Mucosa of gallbladder (tissue), 1 donor: Measurements from ENCODE around the gene SLC6A6. TPM values are rescaled to one million over a fixed set of nuclear protein-coding genes. Genes with fewer than 3 reads are reported as not detected.

ENCODE experiments used
- DNase-seq: peaks from one replicate; pipeline ENCODE4 v3.0.0-alpha.2; 2020; ENCODE audit warnings: low spot score
- total RNA-seq: library from RNA; stranded (reverse); gene quantifications from one replicate; pipeline ENCODE4 v1.2.1, GENCODE V29; 2021
- donor health status: DM: no; HTN: no; CAD: no.

SLC6A6 gene
- total RNA-seq, 1 donor from 2014 or later: 63.2 TPM

GRCh38 chr3:14418296-14419250 is 16.2 kb downstream of the SLC6A6 start:
- peak; percentile 68 for DNase-seq

DNA sequence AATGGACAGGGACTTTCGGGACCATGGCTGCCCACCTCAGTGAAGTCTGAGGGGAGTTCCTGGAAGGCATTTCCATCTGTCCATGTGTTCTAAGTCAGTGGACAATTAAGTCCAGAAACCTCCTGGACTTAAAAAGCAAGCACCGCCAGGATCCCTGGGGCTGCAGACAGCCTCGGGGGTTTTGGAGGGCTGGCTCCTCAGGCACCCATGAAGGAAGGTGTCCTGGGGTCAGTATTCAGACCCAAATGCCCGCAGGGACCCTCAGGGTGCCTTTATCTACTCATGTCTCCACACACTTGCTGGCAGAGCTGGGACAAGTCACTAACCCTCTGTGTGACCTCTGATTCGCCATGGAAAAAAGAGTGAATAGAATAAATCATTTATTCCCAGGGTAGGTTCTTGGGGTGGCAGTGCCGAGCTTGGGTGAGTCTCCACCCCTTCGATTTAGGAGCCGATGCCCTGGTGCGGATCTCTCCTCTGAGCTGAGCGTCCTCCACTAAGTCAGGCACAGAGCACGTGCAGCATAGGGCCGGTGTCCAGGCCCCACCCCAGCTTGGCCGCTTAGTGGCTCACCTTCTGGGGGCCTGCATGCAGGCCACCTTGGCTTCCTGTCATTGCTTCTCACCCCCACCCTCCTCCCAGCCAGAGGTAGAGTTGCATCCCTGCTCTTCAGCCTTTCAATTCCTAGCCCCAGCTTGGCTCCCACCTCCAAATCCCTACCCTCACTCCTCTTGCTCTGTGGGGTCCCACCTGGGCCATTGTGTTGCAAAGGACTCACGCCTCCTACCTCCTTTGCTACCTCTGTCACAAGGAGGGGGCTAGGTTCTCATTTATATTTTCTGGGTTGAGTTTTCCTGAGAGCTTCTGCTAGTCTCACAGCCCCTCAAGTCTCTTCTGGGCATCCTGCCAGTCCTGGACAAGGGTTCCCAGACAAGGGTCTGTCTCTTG is 19.9 kb downstream of the SLC6A6 start:
- no peak for DNase-seq

DNA sequence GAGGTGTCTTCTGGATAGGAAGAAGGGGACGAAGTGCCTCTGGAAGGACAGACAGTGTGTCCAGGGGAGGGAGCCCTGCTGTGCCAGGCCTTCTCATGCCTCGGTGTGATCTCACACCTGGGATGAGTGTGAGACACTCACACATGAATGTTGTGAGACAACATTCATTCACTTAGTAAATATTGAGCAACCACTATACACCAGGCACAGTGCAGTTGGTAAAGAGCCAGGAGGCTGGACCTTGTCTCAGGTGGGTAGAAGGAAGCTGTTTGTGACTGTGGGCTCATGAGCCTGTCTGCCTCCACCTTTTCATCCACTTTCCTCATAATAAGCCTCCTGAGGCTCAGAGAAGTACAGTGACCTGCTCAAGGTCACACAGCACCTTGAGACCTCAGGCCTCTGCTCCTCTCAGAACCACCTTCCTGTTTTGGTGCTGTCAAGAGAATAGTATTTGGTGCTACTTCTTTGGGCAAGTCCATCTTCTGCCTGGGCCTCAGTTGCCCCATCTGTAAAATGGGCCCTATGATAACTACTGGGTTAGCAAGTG is 20.9 kb downstream of the SLC6A6 start:
- peak; percentile 83 for DNase-seq

GRCh38 chr3:14423963-14424362 is 21.6 kb downstream of the SLC6A6 start:
- DNase-seq: no peak

- no peak for DNase-seq
Measured at GRCh38 chr3:14424711-14425580, 22.5 kb downstream of the SLC6A6 start.

- DNase-seq: peak; percentile 47
Measured at GRCh38 chr3:14425581-14426304, 23.3 kb downstream of the SLC6A6 start.

DNA sequence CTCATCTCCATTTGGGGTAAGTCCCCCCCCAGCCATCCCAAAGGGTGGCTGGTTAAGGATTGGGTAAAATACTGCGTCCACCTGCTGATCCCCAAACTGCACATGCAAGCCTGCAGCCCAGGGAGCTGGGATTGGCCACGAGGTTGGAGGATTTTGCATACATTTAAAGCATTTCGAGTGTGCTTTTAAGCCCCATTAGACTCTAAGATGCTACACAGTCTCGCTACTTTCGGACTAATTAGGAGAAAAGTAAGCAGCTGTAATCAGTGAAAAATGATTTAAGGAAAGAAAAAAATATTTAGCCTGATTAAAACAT is 23.9 kb downstream of the SLC6A6 start:
- no peak for DNase-seq

GRCh38 chr3:14428087-14429033 is 26.0 kb downstream of the SLC6A6 start:
- DNase-seq: peak; percentile 61

DNA sequence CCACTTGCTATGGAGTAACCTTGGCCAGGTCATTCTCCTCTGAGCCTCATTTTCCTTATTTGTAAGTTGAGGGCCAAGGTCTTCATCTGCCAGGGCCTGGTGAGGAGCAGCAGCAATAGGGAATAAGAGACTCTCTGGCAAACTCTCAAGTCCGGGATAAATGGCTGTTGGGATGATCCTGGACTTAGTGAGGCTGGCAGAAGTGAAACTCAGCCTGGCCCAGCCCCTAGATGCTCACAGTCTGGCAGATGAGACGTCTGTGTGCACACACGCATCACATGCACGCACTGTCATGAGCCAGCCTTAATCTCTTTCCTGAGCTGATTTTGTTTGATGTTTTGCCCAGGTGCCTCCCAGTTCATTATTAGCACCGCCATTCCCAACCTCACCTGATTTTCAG is 26.8 kb downstream of the SLC6A6 start:
- no peak for DNase-seq

DNA sequence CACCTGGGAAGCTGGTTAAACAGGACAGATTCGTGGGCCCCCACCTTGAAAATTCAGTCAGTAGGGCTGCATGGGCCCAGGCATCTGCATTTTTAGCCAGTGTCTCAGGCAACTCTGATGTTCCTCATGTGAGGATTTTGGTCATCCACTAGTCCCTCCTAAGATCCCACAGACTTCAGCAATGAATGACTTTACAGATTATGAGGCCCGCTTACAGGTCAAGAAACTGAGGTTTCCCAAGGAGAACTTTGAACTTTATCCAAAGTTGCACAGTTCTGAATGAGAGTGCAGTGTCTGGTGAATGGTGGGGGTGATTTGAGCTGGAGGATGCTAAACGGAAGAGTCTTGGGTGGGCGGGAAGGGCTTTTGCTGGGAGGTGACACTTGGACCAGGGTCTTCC is 27.2 kb downstream of the SLC6A6 start:
- DNase-seq: no peak

DNA sequence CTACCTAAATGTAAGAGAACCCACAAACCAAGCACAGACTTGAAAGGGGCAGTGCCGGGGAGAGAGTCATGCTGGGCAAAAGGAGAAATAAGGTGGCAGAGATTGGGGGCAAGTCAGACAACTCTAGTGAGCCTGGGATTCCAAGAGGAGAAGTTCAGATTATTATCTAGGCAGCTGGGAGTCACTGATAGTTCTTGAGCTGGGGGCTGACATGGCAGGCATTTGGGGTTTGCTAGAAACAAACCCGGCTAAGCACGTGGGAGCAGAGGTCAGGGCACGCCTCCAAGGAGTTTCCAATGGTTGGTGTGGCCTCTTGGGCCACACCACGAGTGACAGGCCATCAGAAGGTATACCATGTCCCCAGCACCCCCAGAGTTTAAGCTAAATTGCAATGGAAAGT is 27.6 kb downstream of the SLC6A6 start:
- no peak for DNase-seq

GRCh38 chr3:14430706-14431451 is 28.5 kb downstream of the SLC6A6 start:
- DNase-seq: no peak

- no peak for DNase-seq
Measured at GRCh38 chr3:14431452-14431916, 29.1 kb downstream of the SLC6A6 start.

DNA sequence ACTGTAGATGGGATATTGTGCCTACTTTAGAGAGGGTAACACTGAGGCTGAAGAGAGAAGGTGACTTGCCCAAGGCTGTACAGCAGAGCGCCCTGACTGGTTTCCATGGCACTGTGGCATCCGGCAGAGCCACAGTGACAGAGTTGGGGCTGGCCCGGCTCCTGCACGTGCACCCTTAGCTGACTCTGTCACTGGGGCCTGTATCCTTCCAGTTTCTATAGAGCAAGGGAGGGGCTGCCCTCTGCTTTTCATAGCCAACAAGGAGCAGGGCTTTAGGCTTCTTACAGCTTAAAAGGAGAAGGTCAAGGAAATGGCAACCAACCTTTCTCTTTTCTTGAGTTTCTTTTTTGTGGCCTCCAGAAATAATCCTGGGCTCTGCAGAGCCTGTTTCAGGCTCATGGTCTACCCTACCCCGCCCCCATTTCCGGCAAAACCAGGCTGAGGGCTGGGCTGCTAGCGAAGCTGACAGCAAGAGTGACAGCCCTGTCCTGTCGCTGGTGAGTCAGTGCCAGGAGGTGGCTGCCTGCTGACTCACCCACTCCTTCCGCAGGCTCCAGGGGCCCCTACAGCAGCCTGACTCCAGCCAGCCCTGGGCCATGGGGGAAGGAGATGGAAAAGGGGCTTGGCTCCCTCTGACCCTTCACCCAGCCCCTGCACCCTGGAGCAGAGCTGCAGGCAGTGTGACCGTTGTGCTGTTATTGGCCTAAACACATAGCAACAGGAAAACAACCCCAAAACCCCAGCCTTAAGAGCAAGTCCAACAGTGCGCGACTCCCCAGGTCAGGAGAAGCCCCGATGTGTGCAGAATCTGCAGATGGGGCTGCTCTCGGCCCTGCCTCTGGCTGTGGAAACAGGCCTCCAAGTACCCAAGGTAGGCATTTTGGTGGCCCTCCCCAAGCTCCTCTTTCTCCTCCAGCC is 29.8 kb downstream of the SLC6A6 start:
- DNase-seq: peak; percentile 92

DNA sequence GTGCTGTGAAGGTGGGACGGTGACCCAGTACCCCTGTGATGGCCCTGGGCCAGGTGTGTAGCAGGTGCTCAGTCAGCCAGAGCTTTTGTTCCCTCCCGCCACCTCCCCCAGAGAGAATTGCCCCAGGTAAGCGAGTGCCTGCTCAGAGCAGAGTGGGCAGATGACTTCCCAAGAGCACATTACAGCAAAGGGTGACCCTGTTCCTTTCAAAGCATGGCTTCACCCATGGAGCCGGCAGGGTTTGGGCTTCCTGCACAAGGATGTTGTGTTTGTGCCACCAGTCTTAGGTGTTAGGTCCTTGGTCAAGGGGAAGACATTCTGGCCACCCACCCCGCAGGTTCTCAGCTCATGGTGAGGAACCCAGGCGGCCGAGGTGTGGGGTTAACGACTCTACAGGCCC is 30.7 kb downstream of the SLC6A6 start:
- DNase-seq: no peak

- DNase-seq: no peak
Measured at GRCh38 chr3:14434126-14434497, 31.7 kb downstream of the SLC6A6 start.

DNA sequence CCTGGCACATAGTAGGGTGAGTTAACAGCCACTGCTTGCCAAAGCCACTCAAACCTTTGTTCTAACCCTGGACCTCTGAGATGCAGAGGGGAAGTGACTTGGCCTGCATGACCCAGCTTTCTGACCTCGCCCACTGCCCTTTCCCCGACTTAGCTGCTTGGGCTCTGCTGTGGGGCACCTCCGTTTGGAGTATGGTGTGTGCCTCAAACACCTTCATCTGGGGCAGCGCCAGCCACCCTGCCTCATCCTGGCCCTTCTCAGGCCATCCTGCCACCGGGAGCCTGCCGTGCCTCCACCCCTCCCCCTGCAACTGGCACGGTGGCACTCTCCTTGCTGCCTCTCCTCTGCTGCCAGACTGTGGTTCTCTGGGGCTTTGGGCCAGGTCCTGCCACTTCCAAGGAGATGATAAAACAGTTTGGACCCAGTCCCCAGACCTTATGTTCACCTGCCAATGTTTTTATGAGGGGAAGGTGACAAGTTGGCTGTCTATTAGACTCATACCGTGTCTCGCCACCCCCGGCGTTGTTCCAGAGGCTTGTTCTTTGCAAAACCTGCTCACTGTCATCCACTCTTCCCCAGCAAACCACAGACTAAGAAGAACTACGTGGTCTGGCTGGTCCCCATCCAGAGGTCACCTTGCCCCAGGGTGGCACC is 32.2 kb downstream of the SLC6A6 start:
- no peak for DNase-seq
